Activated CD8-positive, alpha-beta T cell treated with anti-CD3 and anti-CD28 coated beads for 36 hours (primary cell): ENCODE measurements around the gene MYEOV. TPM values are rescaled to one million over a fixed set of nuclear protein-coding genes. Genes with fewer than 3 reads are reported as not detected.

Experiments
- ATAC-seq: fragments of 200-7000 bp; cut with Tn5 transposase; one replicate; pipeline ENCODE4 v1.10.0; 2021; ENCODE audit warnings: mild to moderate bottlenecking, moderate library complexity
- CTCF ChIA-PET: fragments of 350-600 bp; sonication (Branson Sonifier 250); formaldehyde crosslinking; loops from one replicate; lab custom pipeline; 2021; ENCODE audit warnings: antibody characterized with exemption; lab: Charles Lee
- POLR2A ChIA-PET: fragments of 350-600 bp; sonication (Branson Sonifier 250); formaldehyde crosslinking; loops from one replicate; lab custom pipeline; 2021; ENCODE audit warnings: antibody characterized with exemption; lab: Charles Lee
- DNase-seq: peaks from one replicate; pipeline ENCODE4 v3.0.0-alpha.2; 2020
- H3K27ac Mint-ChIP-seq: one replicate; pipeline ENCODE4 v1.8.0; 2021; ENCODE audit warnings: mild to moderate bottlenecking, mixed read lengths
- H3K27me3 Mint-ChIP-seq: one replicate; pipeline ENCODE4 v1.8.0; 2021; ENCODE audit warnings: mixed read lengths
- H3K36me3 Mint-ChIP-seq: one replicate; pipeline ENCODE4 v1.8.0; 2021; ENCODE audit warnings: low read depth, mixed read lengths
- H3K4me1 Mint-ChIP-seq: one replicate; pipeline ENCODE4 v1.8.0; 2021; ENCODE audit warnings: low read depth, mixed read lengths
- H3K4me3 Mint-ChIP-seq: one replicate; pipeline ENCODE4 v1.8.0; 2021; ENCODE audit warnings: mild to moderate bottlenecking, moderate library complexity, mixed read lengths
- H3K9me3 Mint-ChIP-seq: one replicate; pipeline ENCODE4 v1.8.0; 2021; ENCODE audit warnings: mixed read lengths
- intact Hi-C: fragments of 100-400 bp; cut with micrococcal nuclease; formaldehyde crosslinking; loops from one replicate; pipeline ENCODE4 v1.10.0; 2022
- total RNA-seq, 2 experiments: library from RNA; stranded (reverse); gene quantifications; one replicate each; pipeline ENCODE4 v1.2.3, GENCODE V29; 2021
- TF ChIP-seq, protein P1 (sequence below): fragments of 200-600 bp; IDR thresholded peaks from one replicate; pipeline ENCODE4 v1.8.0; 2022; ENCODE audit warnings: antibody characterized with exemption, mild to moderate bottlenecking

The MYEOV gene
- total RNA-seq, 2 experiments from 2014 or later, result not detected

DNA sequence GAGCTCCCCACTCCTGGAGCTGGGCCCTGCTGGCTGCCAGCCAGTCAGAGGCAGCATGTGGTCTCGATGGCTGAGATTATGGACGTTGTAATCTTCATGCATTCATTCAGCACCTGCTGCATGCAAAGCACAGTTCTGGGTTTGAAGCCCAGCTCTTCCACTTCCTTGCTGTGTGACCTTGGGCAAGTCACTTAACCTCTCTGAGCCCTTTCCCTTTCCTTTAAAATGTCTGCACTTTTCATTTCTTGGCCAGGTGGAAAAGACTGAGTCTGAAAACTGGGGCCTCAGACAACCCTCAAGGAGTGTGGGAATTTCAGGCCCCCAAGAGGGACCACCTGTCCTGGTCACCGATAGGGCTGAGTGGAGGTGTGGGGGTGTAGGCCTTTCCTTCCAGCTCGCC is 24.6 kb upstream of the MYEOV start:
- Mint-ChIP-seq H3K36me3 (no peaks in the 10 kb centered on the region), H3K27ac (no peak overlapping the region), H3K27me3 (no peaks in the 10 kb centered on the region), H3K4me3 (no peak overlapping the region), H3K9me3 (no peaks in the 10 kb centered on the region), H3K4me1 (no peaks in the 10 kb centered on the region)
- intact Hi-C loops, result no loop called here
- DNase-seq (no peak), ATAC-seq (no peak)
- TF ChIP-seq, protein P1, sequence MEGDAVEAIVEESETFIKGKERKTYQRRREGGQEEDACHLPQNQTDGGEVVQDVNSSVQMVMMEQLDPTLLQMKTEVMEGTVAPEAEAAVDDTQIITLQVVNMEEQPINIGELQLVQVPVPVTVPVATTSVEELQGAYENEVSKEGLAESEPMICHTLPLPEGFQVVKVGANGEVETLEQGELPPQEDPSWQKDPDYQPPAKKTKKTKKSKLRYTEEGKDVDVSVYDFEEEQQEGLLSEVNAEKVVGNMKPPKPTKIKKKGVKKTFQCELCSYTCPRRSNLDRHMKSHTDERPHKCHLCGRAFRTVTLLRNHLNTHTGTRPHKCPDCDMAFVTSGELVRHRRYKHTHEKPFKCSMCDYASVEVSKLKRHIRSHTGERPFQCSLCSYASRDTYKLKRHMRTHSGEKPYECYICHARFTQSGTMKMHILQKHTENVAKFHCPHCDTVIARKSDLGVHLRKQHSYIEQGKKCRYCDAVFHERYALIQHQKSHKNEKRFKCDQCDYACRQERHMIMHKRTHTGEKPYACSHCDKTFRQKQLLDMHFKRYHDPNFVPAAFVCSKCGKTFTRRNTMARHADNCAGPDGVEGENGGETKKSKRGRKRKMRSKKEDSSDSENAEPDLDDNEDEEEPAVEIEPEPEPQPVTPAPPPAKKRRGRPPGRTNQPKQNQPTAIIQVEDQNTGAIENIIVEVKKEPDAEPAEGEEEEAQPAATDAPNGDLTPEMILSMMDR, result no peak
- ChIA-PET POLR2A (no interaction called here), CTCF (no interaction called here)

GRCh38 chr11:69269926-69270697 is 23.8 kb upstream of the MYEOV start:
- H3K4me1 Mint-ChIP-seq, result no peaks in the 10 kb centered on the region
- H3K27me3 Mint-ChIP-seq, result no peaks in the 10 kb centered on the region
- ChIA-PET POLR2A (no interaction called here), CTCF (no interaction called here)
- intact Hi-C loops, result no loop called here
- no peak overlapping the region for H3K4me3 Mint-ChIP-seq
- DNase-seq (no peak), ATAC-seq (no peak)
- no peak overlapping the region for H3K27ac Mint-ChIP-seq
- no peaks in the 10 kb centered on the region for H3K36me3 Mint-ChIP-seq
- no peaks in the 10 kb centered on the region for H3K9me3 Mint-ChIP-seq
- TF ChIP-seq, protein P1, result no peak

- Mint-ChIP-seq H3K4me3 (no peak overlapping the region), H3K27me3 (no peaks in the 10 kb centered on the region), H3K4me1 (no peaks in the 10 kb centered on the region), H3K36me3 (no peaks in the 10 kb centered on the region), H3K9me3 (no peaks in the 10 kb centered on the region), H3K27ac (no peak overlapping the region)
- POLR2A ChIA-PET, result no interaction called here
- intact Hi-C loops, result no loop called here
- TF ChIP-seq, protein P1, result no peak
- CTCF ChIA-PET, result no interaction called here
- no peak for ATAC-seq
- DNase-seq, result no peak
Observed at GRCh38 chr11:69270941-69271340, 23.0 kb upstream of the MYEOV start.

DNA sequence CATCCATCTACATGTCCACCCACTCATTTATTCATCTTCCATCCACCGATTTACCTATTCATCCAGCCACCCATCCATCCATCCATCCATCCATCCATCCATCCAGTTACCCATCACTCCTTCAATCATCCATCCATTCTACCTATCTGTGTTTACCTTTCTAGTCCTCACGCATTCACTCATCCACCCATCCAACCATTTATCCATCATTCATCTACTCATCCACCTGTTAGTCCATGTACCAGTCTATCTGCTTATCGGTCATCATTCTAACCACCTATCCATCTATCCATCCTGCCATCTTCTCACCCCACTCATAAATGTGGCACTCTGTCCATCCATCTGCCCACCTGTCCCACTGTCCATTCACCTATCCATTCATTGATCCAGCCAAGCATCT is 21.9 kb upstream of the MYEOV start:
- Mint-ChIP-seq H3K4me1 (no peaks in the 10 kb centered on the region), H3K27me3 (no peaks in the 10 kb centered on the region), H3K27ac (no peak overlapping the region), H3K36me3 (no peaks in the 10 kb centered on the region), H3K4me3 (no peak overlapping the region), H3K9me3 (no peaks in the 10 kb centered on the region)
- ATAC-seq, result no peak
- ChIA-PET CTCF (no interaction called here), POLR2A (no interaction called here)
- intact Hi-C loops, result no loop called here
- no peak for DNase-seq
- TF ChIP-seq, protein P1, result no peak

DNA sequence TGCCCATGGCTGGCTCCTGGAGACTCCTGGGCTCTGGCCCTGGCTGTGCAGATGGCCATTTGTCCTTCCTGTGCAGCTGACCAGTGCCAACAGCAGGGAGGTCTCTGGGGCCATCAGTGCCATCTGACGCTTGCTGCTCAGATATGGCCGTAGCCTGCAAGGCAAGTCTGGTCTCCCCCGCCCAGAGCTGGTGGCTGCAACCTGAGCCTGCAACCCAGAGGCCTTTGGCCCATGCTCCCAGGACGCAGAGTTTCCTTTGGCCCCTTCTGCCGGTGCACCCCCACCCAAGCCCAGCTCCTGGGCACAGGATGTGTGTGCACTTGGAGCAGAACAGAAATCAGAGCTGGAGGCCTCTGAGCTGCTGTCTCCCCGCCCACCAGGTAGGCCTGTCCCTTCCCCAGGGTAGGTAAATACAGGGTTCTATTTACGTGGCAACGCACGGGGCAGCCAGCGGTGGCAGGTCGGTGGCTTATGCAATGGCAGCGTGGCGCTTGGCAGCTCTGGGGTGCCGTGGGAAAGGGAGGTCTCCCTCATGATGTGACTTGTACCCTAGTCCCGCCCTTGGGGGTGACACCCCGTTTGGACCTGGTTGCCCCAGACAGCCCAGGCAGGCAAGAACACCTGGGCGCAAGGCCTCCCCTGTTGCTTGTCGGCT is 21.0 kb upstream of the MYEOV start:
- POLR2A ChIA-PET, result interaction anchor here (0.8 kb wide), 1 partner anchor 24 kb away, joined by 3 read pairs; no protein-coding TSS in a partner anchor
- DNase-seq, result no peak
- ATAC-seq, result no peak
- no peaks in the 10 kb centered on the region for H3K27me3 Mint-ChIP-seq
- H3K9me3 Mint-ChIP-seq, result no peaks in the 10 kb centered on the region
- H3K27ac Mint-ChIP-seq, result no peak overlapping the region
- TF ChIP-seq, protein P1, result no peak
- H3K36me3 Mint-ChIP-seq, result no peaks in the 10 kb centered on the region
- H3K4me1 Mint-ChIP-seq, result no peaks in the 10 kb centered on the region
- intact Hi-C loops, result no loop called here
- CTCF ChIA-PET, result no interaction called here
- H3K4me3 Mint-ChIP-seq, result no peak overlapping the region
